ENCODE measurements around the gene SAP30L. TPM values are rescaled to one million over a fixed set of nuclear protein-coding genes. Genes with fewer than 3 reads are reported as not detected.
A peak's percentile ranks its signal among the peaks of the same experiment; 100 is the strongest.

Gene SAP30L
- 10 to 100 TPM; 22.8 to 35.0 (median 27.0) TPM for polyA plus RNA-seq (ENCODE audit: insufficient read length in 10 of 10)
- long read RNA-seq, donor 1, full-length matches to known transcripts: 17 of 17 reads
- long read RNA-seq, donor 1, partial matches to known transcripts: 0 of 17 reads
- long read RNA-seq, donor 1, other reads (novel, unspliced or antisense): 0 of 17 reads
- long read RNA-seq, donor 2, full-length matches to known transcripts: 9 of 14 reads
- long read RNA-seq, donor 2, partial matches to known transcripts: 5 of 14 reads
- long read RNA-seq, donor 2, other reads (novel, unspliced or antisense): 0 of 14 reads
- long read RNA-seq, donor 3: 0 reads
- long read RNA-seq, donor 4, full-length matches to known transcripts: 14 of 14 reads
- long read RNA-seq, donor 4, partial matches to known transcripts: 0 of 14 reads
- long read RNA-seq, donor 4, other reads (novel, unspliced or antisense): 0 of 14 reads
- long read RNA-seq, donor 5, full-length matches to known transcripts: 9 of 9 reads
- long read RNA-seq, donor 5, partial matches to known transcripts: 0 of 9 reads
- long read RNA-seq, donor 5, other reads (novel, unspliced or antisense): 0 of 9 reads
- long read RNA-seq, donor 6, full-length matches to known transcripts: 17 of 17 reads
- long read RNA-seq, donor 6, partial matches to known transcripts: 0 of 17 reads
- long read RNA-seq, donor 6, other reads (novel, unspliced or antisense): 0 of 17 reads
- long read RNA-seq, donor 7, full-length matches to known transcripts: 8 of 8 reads
- long read RNA-seq, donor 7, partial matches to known transcripts: 0 of 8 reads
- long read RNA-seq, donor 7, other reads (novel, unspliced or antisense): 0 of 8 reads
- long read RNA-seq, donor 8, full-length matches to known transcripts: 10 of 10 reads
- long read RNA-seq, donor 8, partial matches to known transcripts: 0 of 10 reads
- long read RNA-seq, donor 8, other reads (novel, unspliced or antisense): 0 of 10 reads
- long read RNA-seq, donor 9, full-length matches to known transcripts: 1 of 1 reads
- long read RNA-seq, donor 9, partial matches to known transcripts: 0 of 1 reads
- long read RNA-seq, donor 9, other reads (novel, unspliced or antisense): 0 of 1 reads

- DNase-seq: peak; percentile 95 to 98 (median 97)
Observed at GRCh38 chr5:154445422-154446194, at the start of gene SAP30L. Gene SAP30L (plus strand): TSS chr5:154445997. CDS start chr5:154446605, 608 bp downstream.

DNA sequence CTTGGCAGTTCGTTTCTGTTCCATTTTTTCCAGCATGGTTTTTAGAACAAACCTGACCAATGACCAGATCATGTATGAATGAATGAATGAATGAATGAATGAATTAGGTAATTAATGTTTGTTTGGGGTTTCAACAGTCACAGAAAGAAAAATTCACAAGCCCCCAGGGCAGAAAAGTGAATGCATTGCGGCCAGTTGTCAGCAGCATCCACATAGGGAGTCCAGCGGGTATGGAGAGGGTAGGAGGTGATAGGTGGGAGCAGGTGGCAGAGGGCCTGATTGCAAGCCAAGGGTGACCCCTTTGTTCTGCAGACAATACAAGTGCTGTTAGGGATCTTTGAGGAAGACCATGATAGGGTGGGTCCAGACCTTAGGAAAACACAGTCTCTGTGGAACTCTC lies 49.7 kb upstream of the SAP30L start:
- DNase-seq: no peak

DNA sequence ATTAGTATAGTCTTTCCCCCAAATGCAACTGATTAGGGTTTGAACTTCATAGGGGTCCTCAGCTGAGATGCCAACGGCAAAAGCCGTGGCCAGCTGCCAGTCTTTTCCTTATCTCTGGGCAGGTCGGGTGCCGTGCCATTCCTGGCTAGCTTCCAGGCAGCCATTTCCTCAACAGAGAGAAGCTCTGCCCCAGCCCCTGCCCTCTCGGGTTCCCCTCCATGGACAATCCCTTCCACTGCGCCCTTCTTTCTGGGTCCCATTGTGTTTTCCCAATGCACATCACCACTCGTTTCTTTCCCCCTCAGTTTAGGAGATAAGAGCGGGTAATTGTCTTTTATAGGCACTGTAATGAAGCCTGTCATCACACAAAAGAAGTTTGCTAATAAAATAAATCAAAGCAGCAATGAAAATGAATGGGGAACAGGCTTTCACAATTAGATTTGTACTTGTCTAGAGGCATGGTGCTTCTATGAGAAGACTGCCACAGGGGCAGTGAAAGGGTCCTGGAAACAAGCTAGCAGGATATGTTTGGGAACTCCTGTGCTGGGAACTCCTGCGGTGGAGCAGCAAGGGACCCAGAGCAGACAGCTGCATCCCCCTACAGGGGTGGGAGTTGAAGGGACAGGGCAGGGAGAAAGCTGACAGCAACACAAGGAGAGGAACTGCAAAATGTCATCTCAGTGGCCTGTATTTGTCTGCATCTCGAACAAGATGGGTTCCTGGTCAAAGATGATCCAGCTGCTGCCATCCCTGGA lies 48.0 kb upstream of the SAP30L start:
- no peak for DNase-seq

DNA sequence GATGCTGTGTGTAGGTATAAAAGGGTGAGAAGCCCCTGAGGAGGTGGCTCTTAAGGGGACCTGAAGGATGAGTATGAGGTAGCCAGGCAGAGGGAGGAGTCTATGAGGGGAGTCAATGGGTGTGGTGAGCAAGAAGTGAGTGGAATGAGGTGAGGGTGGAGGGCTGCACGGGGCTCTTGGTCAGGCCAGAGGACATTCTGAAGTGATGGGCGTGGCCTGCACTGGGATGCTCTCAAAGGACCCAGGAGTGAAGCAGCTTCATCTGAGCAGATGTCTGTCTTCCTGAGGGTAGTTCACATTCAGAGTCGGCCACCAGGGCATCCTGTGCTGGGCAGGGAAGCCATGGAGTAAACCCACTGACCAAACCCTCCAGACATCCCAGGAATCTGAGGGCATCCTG lies 45.1 kb upstream of the SAP30L start:
- DNase-seq: no peak

- no peak for DNase-seq
Observed at GRCh38 chr5:154401355-154401754, 44.4 kb upstream of the SAP30L start.

DNA sequence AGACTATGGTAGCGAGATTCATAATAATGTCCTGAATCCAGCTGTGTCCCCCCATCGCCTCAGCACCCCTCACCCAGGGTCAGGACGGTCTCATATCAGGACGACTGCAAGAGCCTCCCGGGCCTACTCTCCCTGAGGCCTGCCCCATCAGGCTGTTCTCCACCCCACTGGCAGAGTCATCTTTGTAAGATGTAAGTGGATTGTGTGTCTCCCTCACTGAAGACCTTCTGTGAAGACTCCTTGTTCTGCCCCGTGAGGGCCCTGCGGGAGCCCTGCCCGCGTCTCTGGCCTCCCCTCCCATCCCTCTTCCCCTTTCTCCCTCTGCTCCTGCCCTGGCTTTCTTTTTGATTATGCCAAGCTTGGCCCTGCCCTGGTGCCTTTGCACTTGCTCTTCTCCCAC lies 43.9 kb upstream of the SAP30L start:
- no peak for DNase-seq

GRCh38 chr5:154402611-154403010 lies 43.2 kb upstream of the SAP30L start:
- DNase-seq: no peak

DNA sequence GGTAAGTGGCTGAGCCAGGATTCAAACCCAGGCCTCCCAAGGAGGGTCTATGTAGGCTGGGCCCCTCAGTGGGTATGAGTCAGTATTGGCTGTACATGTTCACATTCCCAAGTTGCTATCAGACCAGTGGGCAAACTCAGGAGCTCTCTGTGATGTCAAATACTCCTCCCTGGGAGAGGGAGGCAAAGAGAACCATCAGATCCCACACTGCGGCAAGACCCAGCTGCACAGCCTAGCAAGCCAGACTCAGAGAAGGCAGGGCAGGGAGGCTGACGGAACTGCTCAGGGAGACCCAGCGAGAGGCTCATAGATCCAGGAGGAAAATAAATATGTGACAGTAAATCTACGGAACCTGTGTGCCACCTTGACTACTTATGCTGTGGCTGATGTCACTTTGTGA lies 42.6 kb upstream of the SAP30L start:
- DNase-seq: no peak

DNA sequence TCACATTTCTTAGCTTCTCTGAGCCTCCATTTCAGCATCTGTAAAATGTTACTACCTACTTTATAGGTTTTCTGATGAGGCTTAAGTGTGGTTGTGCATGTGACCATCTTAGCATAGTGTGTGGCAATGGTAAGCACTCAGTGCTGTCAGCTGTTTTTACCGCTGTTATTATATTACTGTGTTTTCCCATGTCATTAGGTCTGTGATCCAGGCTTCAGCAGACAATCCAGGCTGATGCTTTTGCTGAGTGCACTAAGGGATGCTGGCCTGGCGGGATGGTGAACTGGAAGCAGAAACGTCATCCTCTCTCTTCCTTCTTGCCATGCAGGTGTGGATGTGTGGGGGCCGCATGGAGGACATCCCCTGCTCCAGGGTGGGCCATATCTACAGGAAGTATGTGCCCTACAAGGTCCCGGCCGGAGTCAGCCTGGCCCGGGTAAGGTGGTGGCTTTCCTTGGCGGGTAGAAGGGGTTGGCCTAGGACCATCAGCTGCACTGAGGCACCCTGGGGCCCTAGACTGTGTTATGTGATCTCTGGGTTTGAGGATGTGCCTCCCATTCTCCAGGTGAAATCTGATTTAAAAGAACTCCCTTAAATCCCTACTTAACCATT lies 41.9 kb upstream of the SAP30L start:
- no peak for DNase-seq

GRCh38 chr5:154405078-154405792 lies 40.6 kb upstream of the SAP30L start:
- DNase-seq: peak; percentile 70 to 90 (median 82)

DNA sequence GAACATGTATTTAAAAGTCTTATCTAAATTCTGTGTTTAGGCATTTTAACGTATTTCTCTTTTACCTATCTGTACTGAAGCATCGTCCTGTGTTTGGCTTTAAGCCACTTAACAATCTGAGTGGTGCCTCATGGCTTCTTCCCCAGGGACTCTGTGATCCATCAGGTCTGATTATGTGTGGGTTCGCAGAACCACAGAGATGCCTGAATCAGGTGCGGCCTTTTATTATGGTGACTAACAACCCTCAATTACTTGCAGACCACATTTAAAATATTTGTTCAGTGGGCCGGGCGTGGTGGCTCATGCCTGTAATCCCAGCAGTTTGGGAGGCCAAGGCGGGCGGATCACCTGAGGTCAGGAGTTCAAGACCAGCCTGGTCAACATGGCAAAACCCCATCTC lies 39.6 kb upstream of the SAP30L start:
- no peak for DNase-seq

DNA sequence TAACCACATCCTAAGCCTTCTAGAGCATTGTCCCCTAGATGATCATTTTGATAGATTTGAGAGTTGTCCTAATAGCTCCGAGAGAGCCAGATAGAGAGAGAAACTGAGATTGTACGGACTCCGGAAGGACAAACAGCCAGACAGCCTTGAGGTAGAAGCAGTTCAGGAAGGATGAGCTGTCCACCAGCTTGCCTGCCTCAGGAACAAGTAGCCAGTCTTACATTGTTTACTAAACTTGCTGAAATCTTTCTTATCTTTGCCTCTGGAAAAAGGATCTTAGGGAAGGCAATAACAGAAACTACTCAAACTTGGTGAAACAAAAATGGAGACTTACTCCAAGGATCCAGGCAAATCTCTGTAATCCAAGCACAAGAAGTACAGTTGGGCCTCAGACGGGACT lies 39.0 kb upstream of the SAP30L start:
- no peak for DNase-seq

DNA sequence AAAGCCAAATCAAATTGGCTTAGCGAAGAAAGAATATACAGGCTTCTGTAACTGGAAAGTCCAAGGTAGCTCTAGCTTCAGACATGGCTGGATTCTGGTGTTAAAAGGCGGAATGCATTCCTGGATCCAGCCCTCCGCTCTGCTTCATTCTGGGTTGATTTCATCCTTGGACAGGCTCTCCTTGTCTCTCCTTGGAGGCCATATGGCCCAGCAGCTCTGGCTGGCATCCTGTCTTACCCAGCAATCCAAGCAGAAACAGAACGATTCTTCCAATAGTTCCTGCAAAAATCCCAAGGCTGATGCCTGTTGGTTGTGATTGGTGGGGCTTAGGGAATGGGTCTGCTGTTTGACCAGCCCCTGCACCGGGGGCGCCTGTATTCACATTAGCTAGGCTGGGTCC lies 37.0 kb upstream of the SAP30L start:
- no peak for DNase-seq

DNA sequence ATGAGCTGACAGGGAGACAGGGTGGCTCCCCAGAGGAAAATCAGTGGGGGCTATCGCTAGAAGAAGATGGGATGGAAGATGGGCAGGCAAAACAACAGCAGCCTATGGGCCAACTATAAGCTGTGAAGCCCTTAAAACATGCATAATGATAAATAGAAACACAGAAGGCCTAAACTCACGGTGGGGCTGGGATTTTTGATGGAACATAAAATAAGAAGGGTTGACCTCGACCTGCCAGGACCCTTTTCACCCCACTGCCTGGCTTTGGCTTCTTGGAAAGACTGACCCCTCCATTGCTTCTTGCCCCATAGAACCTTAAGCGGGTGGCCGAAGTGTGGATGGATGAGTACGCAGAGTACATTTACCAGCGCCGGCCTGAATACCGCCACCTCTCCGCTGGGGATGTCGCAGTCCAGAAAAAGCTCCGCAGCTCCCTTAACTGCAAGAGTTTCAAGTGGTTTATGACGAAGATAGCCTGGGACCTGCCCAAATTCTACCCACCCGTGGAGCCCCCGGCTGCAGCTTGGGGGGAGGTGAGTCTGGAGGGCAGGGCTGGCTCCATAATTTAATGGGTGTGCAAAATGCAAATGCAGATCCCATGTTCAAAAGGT lies 36.5 kb upstream of the SAP30L start:
- no peak for DNase-seq

DNA sequence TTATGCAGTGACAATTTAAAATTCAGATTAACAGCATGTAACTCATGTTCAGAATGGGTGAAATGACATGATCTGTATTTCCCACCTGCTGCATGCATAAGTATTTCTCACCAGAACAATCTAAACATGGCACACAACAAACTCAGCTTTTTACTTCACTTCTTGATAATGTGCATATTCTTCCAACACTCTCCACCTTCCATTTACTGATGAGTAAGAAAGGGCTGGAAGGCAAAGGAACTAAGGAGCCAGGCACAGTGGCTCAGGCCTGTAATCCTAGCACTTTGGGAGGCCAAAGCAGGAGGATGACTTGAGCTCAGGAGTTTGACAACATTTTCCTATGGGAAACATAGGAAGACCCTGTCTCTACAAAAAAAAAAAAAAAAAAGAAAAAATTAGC lies 35.8 kb upstream of the SAP30L start:
- DNase-seq: no peak

- DNase-seq: no peak
Observed at GRCh38 chr5:154410786-154411185, 35.0 kb upstream of the SAP30L start.

- DNase-seq: no peak
Observed at GRCh38 chr5:154411338-154411737, 34.5 kb upstream of the SAP30L start.

DNA sequence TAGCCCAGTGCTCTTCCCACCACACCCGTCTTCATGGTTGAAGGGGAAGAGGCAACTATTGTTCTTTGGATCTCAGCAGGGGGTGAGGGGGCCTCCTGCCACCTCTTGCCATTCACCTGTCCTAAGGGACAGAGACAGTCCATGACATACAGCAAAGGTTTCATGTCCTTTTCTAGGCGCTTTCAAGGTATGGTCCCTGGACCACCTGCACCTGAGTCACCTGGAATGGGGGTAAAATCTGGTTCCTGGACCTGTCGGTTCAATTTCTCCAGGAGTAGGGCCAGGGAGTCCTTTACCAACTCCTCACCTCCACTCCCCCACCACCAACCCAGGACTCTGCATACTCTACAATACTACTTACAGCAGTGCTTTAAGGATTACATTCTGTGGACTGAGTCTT lies 33.5 kb upstream of the SAP30L start:
- no peak for DNase-seq

DNA sequence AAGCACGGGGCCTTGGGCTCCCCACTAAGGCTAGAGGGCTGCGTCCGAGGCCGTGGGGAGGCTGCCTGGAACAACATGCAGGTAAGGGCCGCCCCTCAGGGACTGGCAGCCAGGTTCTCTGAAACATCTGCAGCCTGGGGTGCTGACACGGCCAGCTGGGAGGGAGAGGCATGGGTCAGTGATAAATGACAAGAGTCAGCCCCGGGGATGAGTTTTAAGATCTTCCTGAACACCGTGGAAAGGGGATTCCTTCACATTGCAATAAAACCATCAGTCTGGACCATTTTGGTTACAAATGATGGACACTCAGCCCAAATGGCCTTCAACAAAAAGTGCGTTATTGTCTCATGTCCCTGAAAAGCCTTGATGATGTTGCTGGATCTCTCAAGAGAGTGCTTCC lies 32.9 kb upstream of the SAP30L start:
- no peak for DNase-seq

Data from muscle of back (tissue), 13 donors.